HG03108 (cell line): ENCODE results near the gene KLHDC7B.

ENCODE experiments used
- ATAC-seq: cut with Tn5 transposase; IDR thresholded peaks from one replicate; pipeline ENCODE4 v1.9.1; 2021; ENCODE audit warnings: moderate library complexity; ENCODE audit not compliant: unreplicated experiment

KLHDC7B gene

GRCh38 chr22:50545522-50546325 is at the start of gene KLHDC7B:
Gene KLHDC7B, plus strand, starts transcription at chr22:50545899. Its CDS starts 345 bp downstream, at chr22:50546244.
- ATAC-seq = no peak

GRCh38 chr22:50497093-50497492 is 48.6 kb upstream of the KLHDC7B start:
- ATAC-seq = no peak

GRCh38 chr22:50498322-50498890 is 47.3 kb upstream of the KLHDC7B start:
- ATAC-seq = no peak

- ATAC-seq = no peak
These were observed 45.2 kb upstream of the KLHDC7B start for GRCh38 chr22:50500452-50500851.

GRCh38 chr22:50502096-50502495 is 43.6 kb upstream of the KLHDC7B start:
- no peak for ATAC-seq

- ATAC-seq = no peak
These were observed 42.8 kb upstream of the KLHDC7B start for GRCh38 chr22:50502628-50503474.

GRCh38 chr22:50503475-50504145 is 42.1 kb upstream of the KLHDC7B start:
- ATAC-seq = no peak

GRCh38 chr22:50504369-50505211 is 41.1 kb upstream of the KLHDC7B start:
- ATAC-seq = no peak

- ATAC-seq = no peak
These were observed 40.4 kb upstream of the KLHDC7B start for GRCh38 chr22:50505276-50505775.

GRCh38 chr22:50505776-50506610 is 39.7 kb upstream of the KLHDC7B start:
- no peak for ATAC-seq

GRCh38 chr22:50506611-50507420 is 38.9 kb upstream of the KLHDC7B start:
- no peak for ATAC-seq

GRCh38 chr22:50507421-50507990 is 38.2 kb upstream of the KLHDC7B start, which contains the start of gene LMF2:
Gene LMF2, minus strand, starts transcription at chr22:50507702. Its CDS starts 27 bp downstream, at chr22:50507675.
- ATAC-seq = peak; percentile 46

GRCh38 chr22:50507991-50508884 is 37.5 kb upstream of the KLHDC7B start, which contains the start of gene NCAPH2:
Gene NCAPH2, plus strand, starts transcription at chr22:50508224. Its CDS starts 114 bp downstream, at chr22:50508338.
- peak; percentile 54 for ATAC-seq

- no peak for ATAC-seq
These were observed 36.8 kb upstream of the KLHDC7B start for GRCh38 chr22:50508897-50509296.

- ATAC-seq = no peak
These were observed 32.5 kb upstream of the KLHDC7B start for GRCh38 chr22:50513175-50513574.

GRCh38 chr22:50516068-50516467 is 29.6 kb upstream of the KLHDC7B start:
- ATAC-seq = no peak

- no peak for ATAC-seq
These were observed 28.8 kb upstream of the KLHDC7B start for GRCh38 chr22:50516891-50517290.
